ENCODE measurements around the gene TAX1BP1. TPM values are rescaled to one million over a fixed set of nuclear protein-coding genes. Genes with fewer than 3 reads are reported as not detected.

The TAX1BP1 gene
- total and polyA plus RNA-seq, 2 experiments from 2014 or later = 56.5 to 87.9 TPM

GRCh38 chr7:27759491-27759890, 19.5 kb downstream of the TAX1BP1 start:
- DNase-seq (ENCODE audit: low spot score) = no peak
- no peak for TF ChIP-seq REST (IDR thresholded peaks at IDR 0.05; ENCODE audit: unreplicated experiment)
- no peak for TF ChIP-seq NANOG (IDR thresholded peaks at IDR 0.05; ENCODE audit: borderline replicate concordance)
- TF ChIP-seq, protein P1, sequence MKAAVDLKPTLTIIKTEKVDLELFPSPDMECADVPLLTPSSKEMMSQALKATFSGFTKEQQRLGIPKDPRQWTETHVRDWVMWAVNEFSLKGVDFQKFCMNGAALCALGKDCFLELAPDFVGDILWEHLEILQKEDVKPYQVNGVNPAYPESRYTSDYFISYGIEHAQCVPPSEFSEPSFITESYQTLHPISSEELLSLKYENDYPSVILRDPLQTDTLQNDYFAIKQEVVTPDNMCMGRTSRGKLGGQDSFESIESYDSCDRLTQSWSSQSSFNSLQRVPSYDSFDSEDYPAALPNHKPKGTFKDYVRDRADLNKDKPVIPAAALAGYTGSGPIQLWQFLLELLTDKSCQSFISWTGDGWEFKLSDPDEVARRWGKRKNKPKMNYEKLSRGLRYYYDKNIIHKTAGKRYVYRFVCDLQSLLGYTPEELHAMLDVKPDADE (IDR thresholded peaks at IDR 0.05) = no peak
- TF ChIP-seq ZNF331 (CRISPR knock-in tag; IDR thresholded peaks at IDR 0.05; ENCODE audit: low read depth) = no peak
- TF ChIP-seq CREB1 (CRISPR knock-in tag; IDR thresholded peaks at IDR 0.05; ENCODE audit: low read depth) = no peak
- TF ChIP-seq ZNF114 (CRISPR knock-in tag; IDR thresholded peaks at IDR 0.05) = no peak
- TF ChIP-seq, protein P2, sequence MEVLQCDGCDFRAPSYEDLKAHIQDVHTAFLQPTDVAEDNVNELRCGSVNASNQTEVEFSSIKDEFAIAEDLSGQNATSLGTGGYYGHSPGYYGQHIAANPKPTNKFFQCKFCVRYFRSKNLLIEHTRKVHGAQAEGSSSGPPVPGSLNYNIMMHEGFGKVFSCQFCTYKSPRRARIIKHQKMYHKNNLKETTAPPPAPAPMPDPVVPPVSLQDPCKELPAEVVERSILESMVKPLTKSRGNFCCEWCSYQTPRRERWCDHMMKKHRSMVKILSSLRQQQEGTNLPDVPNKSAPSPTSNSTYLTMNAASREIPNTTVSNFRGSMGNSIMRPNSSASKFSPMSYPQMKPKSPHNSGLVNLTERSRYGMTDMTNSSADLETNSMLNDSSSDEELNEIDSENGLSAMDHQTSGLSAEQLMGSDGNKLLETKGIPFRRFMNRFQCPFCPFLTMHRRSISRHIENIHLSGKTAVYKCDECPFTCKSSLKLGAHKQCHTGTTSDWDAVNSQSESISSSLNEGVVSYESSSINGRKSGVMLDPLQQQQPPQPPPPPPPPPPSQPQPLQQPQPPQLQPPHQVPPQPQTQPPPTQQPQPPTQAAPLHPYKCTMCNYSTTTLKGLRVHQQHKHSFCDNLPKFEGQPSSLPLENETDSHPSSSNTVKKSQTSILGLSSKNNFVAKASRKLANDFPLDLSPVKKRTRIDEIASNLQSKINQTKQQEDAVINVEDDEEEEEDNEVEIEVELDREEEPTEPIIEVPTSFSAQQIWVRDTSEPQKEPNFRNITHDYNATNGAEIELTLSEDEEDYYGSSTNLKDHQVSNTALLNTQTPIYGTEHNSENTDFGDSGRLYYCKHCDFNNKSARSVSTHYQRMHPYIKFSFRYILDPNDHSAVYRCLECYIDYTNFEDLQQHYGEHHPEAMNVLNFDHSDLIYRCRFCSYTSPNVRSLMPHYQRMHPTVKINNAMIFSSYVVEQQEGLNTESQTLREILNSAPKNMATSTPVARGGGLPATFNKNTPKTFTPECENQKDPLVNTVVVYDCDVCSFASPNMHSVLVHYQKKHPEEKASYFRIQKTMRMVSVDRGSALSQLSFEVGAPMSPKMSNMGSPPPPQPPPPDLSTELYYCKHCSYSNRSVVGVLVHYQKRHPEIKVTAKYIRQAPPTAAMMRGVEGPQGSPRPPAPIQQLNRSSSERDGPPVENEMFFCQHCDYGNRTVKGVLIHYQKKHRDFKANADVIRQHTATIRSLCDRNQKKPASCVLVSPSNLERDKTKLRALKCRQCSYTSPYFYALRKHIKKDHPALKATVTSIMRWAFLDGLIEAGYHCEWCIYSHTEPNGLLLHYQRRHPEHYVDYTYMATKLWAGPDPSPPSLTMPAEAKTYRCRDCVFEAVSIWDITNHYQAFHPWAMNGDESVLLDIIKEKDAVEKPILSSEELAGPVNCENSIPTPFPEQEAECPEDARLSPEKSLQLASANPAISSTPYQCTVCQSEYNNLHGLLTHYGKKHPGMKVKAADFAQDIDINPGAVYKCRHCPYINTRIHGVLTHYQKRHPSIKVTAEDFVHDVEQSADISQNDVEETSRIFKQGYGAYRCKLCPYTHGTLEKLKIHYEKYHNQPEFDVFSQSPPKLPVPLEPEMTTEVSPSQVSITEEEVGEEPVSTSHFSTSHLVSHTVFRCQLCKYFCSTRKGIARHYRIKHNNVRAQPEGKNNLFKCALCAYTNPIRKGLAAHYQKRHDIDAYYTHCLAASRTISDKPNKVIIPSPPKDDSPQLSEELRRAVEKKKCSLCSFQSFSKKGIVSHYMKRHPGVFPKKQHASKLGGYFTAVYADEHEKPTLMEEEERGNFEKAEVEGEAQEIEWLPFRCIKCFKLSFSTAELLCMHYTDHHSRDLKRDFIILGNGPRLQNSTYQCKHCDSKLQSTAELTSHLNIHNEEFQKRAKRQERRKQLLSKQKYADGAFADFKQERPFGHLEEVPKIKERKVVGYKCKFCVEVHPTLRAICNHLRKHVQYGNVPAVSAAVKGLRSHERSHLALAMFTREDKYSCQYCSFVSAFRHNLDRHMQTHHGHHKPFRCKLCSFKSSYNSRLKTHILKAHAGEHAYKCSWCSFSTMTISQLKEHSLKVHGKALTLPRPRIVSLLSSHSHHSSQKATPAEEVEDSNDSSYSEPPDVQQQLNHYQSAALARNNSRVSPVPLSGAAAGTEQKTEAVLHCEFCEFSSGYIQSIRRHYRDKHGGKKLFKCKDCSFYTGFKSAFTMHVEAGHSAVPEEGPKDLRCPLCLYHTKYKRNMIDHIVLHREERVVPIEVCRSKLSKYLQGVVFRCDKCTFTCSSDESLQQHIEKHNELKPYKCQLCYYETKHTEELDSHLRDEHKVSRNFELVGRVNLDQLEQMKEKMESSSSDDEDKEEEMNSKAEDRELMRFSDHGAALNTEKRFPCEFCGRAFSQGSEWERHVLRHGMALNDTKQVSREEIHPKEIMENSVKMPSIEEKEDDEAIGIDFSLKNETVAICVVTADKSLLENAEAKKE (CRISPR knock-in tag; IDR thresholded peaks at IDR 0.05) = no peak
- TF ChIP-seq POLR2AphosphoS5 (IDR thresholded peaks at IDR 0.05; ENCODE audit: low read depth) = no peak
- TF ChIP-seq JUNB (IDR thresholded peaks at IDR 0.05; ENCODE audit: unreplicated experiment) = no peak
- peaks cover 22% of the 10 kb centered on the region for H3K79me2 ChIP-seq (replicated peaks; ENCODE audit: insufficient read depth)

More at GRCh38 chr7:27759491-27759890, 19.5 kb downstream of the TAX1BP1 start:
- Histone ChIP-seq H3K9me2 (ENCODE audit: insufficient read depth) (no peaks in the 10 kb centered on the region), H3F3A (replicated peaks; ENCODE audit: low read depth) (no peaks in the 10 kb centered on the region), H4K20me1 (replicated peaks; ENCODE audit: insufficient read depth) (no peaks in the 10 kb centered on the region), H3K27ac (ENCODE audit: low read depth) (no peak overlapping the region), H2AFZ (no peak overlapping the region), H3K36me3 (ENCODE audit: insufficient read depth) (no peaks in the 10 kb centered on the region), H3K4me1 (ENCODE audit: insufficient read depth) (no peaks in the 10 kb centered on the region), H3K27me3 (ENCODE audit: insufficient read depth) (no peaks in the 10 kb centered on the region), H3K4me2 (no peak overlapping the region), H3K4me3 (no peak overlapping the region)
- Mint-ChIP-seq H3K4me3 (no peak overlapping the region), H3K9me3 (peaks cover 5% of the 10 kb centered on the region; the same call in 2 of the 3 replicates), H3K27ac (no peak overlapping the region), H3K36me3 (ENCODE audit: low read depth) (peaks cover 32% of the 10 kb centered on the region), H3K4me1 (no peaks in the 10 kb centered on the region), H3K27me3 (ENCODE audit: insufficient read depth, low read depth, poor library complexity) (no peaks in the 10 kb centered on the region)
- no peak for ATAC-seq
